Measurements from ENCODE around the gene RAD52.
A peak's percentile ranks its signal among the peaks of the same experiment; 100 is the strongest.

RAD52 gene

GRCh38 chr12:949453-950191 is at the start of gene RAD52:
RAD52 (minus strand) TSS chr12:949694; CDS start chr12:933058, 16,636 bp downstream.
- peak; percentile 96 to 97 for DNase-seq

GRCh38 chr12:998020-998874 is 48.8 kb upstream of the RAD52 start:
- no peak for DNase-seq

- no peak for DNase-seq
Observed at GRCh38 chr12:997505-997904, 48.0 kb upstream of the RAD52 start.

GRCh38 chr12:996881-997280 is 47.4 kb upstream of the RAD52 start:
- no peak for DNase-seq

GRCh38 chr12:992647-993046 is 43.2 kb upstream of the RAD52 start:
- no peak for DNase-seq

- DNase-seq = no peak
Observed at GRCh38 chr12:991350-992333, 42.1 kb upstream of the RAD52 start.

GRCh38 chr12:990661-991349 is 41.3 kb upstream of the RAD52 start, which contains the start of gene ERC1:
ERC1 (plus strand) TSS chr12:991223; CDS start chr12:1027904, 36,681 bp downstream.
- DNase-seq = peak; percentile 43 to 67

- peak; percentile 38 to 39 for DNase-seq
Observed at GRCh38 chr12:989751-990660, 40.5 kb upstream of the RAD52 start.

GRCh38 chr12:989051-989450 is 39.6 kb upstream of the RAD52 start:
- DNase-seq = no peak

GRCh38 chr12:988646-989045 is 39.2 kb upstream of the RAD52 start:
- DNase-seq = peak; percentile 30 to 31

- DNase-seq = no peak
Observed at GRCh38 chr12:981961-982360, 32.5 kb upstream of the RAD52 start.

GRCh38 chr12:981176-981828 is 31.8 kb upstream of the RAD52 start:
- DNase-seq = no peak

- DNase-seq = no peak
Observed at GRCh38 chr12:979349-979748, 29.9 kb upstream of the RAD52 start.

GRCh38 chr12:977156-977555 is 27.7 kb upstream of the RAD52 start:
- no peak for DNase-seq

- no peak for DNase-seq
Observed at GRCh38 chr12:976644-977043, 27.1 kb upstream of the RAD52 start.

- DNase-seq = no peak
Observed at GRCh38 chr12:974271-974862, 24.9 kb upstream of the RAD52 start.

- DNase-seq = no peak
Observed at GRCh38 chr12:971991-972390, 22.5 kb upstream of the RAD52 start.

GRCh38 chr12:969821-970220 is 20.3 kb upstream of the RAD52 start:
- no peak for DNase-seq

GRCh38 chr12:968545-968944 is 19.1 kb upstream of the RAD52 start:
- no peak for DNase-seq

- no peak for DNase-seq
Observed at GRCh38 chr12:967641-968040, 18.1 kb upstream of the RAD52 start.
